Prostate gland (tissue), 2 donors: ENCODE measurements around the gene KMT2C. TPM values are rescaled to one million over a fixed set of nuclear protein-coding genes. Genes with fewer than 3 reads are reported as not detected.

Source experiments
- DNase-seq: peaks from one replicate; pipeline ENCODE4 v3.0.0-alpha.2; 2019; ENCODE audit warnings: low spot score
- H3K27ac ChIP-seq, 2 donors: fragments of 200-600 bp; sonication (generic); 2 replicates each; pipeline ENCODE4 v1.5.1; 2017 to 2019
- H3K27me3 ChIP-seq: fragments of 200-600 bp; sonication (generic); replicated peaks from 2 replicates; pipeline ENCODE4 v1.5.1; 2019; ENCODE audit not compliant: insufficient read depth
- H3K36me3 ChIP-seq, 2 donors: fragments of 200-600 bp; sonication (generic); 1 replicate in 1 of 2; 2 replicates in 1 of 2; pipeline versions ENCODE4 v1.5.1 to v1.8.1; 2017 to 2019
- H3K4me1 ChIP-seq: fragments of 200-600 bp; sonication (generic); replicated peaks from 2 replicates; pipeline ENCODE4 v1.5.1; 2019
- H3K4me3 ChIP-seq, 2 donors: fragments of 200-600 bp; sonication (generic); 2 replicates each; pipeline ENCODE4 v1.5.1; 2017 to 2019
- H3K9me3 ChIP-seq: fragments of 200-600 bp; sonication (generic); 2 replicates; pipeline ENCODE4 v1.5.1; 2017
- POLR2A ChIP-seq: fragments of 450-650 bp; IDR thresholded peaks from one replicate; pipeline ENCODE4 v1.6.1; 2016; ENCODE audit warnings: antibody characterized with exemption, mild to moderate bottlenecking
- POLR2AphosphoS5 ChIP-seq: sonication (generic); formaldehyde crosslinking; IDR thresholded peaks from one replicate; pipeline ENCODE4 v1.6.1; 2017; ENCODE audit warnings: antibody characterized with exemption
- WGBS: methylation state at CpG from one replicate; pipeline ENCODE4 v1.1.5; 2018; 5-methylcytosine and 5-hydroxymethylcytosine counted together
- intact Hi-C: fragments of 100-400 bp; cut with DNase I; formaldehyde crosslinking; loops from one replicate; pipeline ENCODE4 v1.14.2; 2022
- total RNA-seq, 2 donors: library from RNA; depleted of rRNA; stranded (reverse); fragments of >200 nt; gene quantifications; one replicate each; pipeline ENCODE4 v1.1.0, GENCODE V29; 2016
- TF ChIP-seq, protein P1 (sequence below), 4 experiments: fragments of 200-600 bp in 2 of 4; fragments of 450-650 bp in 2 of 4; sonication (generic) in 2 of 4; IDR thresholded peaks; 1 replicate in 3 of 4; 2 replicates in 1 of 4; pipeline ENCODE4 v1.5.1; 2016 to 2019; ENCODE audit warnings: antibody characterized with exemption in 4 of 4, mild to moderate bottlenecking in 2 of 4, moderate library complexity in 2 of 4

KMT2C gene
- total RNA-seq, 2 donors from 2014 or later, result 70.8 to 118 TPM

DNA sequence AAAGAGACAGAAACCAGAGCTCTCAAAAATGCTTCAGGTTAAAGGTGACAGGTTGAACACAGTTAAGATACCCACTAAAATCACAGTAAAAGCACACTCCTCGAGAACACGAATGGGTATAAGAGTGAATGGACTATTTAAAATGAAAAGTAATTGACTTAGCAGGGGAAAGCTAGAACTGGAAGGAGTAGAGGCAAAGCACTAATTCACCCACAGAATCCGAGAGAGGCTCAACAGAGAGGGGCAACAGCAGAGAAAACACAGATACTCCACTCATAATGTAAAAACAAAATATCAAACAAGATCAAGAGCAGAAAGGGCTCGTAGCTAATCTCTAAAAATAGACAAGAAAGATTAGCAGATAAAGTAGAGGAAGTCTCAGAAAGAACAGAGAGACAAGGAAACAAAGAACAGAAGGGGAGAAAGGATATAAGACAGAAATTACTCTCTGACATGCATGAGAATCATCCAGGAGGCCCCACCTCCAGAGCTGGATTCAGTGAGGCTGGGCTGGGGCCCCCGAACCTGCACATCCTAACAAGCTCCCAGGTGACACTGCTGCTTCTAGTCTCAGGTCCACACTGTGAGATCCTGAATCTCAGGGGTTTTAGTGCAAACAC, 292.7 kb downstream of the KMT2C start:
- Histone ChIP-seq H3K4me1 (no peaks in the 10 kb centered on the region), H3K4me3 (no peak overlapping the region), H3K36me3 (peaks cover 4 to 14% of the 10 kb centered on the region in 2 donors), H3K27ac (no peak overlapping the region), H3K9me3 (no peaks in the 10 kb centered on the region), H3K27me3 (no peaks in the 10 kb centered on the region)
- WGBS, result 45% methylated on average over 5 of the region's 5 CpGs
- intact Hi-C loops, result no loop called here
- TF ChIP-seq, protein P1, sequence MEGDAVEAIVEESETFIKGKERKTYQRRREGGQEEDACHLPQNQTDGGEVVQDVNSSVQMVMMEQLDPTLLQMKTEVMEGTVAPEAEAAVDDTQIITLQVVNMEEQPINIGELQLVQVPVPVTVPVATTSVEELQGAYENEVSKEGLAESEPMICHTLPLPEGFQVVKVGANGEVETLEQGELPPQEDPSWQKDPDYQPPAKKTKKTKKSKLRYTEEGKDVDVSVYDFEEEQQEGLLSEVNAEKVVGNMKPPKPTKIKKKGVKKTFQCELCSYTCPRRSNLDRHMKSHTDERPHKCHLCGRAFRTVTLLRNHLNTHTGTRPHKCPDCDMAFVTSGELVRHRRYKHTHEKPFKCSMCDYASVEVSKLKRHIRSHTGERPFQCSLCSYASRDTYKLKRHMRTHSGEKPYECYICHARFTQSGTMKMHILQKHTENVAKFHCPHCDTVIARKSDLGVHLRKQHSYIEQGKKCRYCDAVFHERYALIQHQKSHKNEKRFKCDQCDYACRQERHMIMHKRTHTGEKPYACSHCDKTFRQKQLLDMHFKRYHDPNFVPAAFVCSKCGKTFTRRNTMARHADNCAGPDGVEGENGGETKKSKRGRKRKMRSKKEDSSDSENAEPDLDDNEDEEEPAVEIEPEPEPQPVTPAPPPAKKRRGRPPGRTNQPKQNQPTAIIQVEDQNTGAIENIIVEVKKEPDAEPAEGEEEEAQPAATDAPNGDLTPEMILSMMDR (IDR thresholded peaks at IDR 0.05), result no peak
- TF ChIP-seq POLR2A, result no peak
- no peak for TF ChIP-seq POLR2AphosphoS5
- DNase-seq, result no peak

DNA sequence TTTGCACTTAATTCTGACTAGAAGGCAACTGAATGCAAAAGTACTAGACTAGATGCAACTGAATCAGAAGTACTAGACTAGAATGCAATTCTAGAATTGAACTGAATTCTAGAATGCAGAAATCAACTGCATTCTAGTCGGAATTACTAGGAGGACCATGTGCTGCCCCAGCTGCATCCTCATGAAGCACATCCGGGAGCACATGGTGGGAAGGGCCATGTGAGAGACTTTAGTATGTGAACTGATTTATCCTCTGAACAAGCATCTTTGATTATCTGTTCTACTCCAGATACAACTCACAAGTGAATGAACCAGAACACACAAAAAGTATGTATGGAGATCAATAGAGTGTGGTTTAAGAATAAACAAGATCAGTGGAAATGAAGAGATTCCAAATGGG, 295.2 kb downstream of the KMT2C start:
- Histone ChIP-seq H3K9me3 (no peaks in the 10 kb centered on the region), H3K36me3 (peaks cover 4 to 14% of the 10 kb centered on the region in 2 donors), H3K4me3 (no peak overlapping the region), H3K4me1 (no peaks in the 10 kb centered on the region), H3K27ac (no peak overlapping the region), H3K27me3 (no peaks in the 10 kb centered on the region)
- DNase-seq, result no peak
- intact Hi-C loops, result no loop called here
- TF ChIP-seq, protein P1 (IDR thresholded peaks at IDR 0.05), result no peak
- WGBS, result 91% methylated on average over 2 of the region's 2 CpGs

DNA sequence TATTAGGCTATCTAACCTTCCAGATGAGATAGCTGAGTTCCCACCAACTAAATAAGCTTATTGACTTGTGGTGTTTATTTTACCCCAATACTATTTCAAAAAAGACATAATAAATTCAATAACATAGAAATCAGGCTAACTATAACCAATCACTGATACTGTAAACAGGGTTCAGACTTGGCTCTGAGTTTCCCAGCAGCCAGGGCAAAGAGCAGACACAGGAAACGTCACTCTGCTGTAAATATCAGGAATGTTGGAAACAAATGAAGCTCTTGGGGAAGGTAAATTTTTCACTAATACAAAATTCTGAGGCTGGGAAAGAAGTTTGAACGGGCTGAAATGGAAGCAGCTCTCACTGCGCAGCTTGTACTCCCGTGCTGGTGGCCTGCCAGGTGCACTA, 295.7 kb downstream of the KMT2C start:
- no peak for DNase-seq
- H3K27me3 ChIP-seq, result no peaks in the 10 kb centered on the region
- no peaks in the 10 kb centered on the region for H3K9me3 ChIP-seq
- WGBS, result 91% methylated on average over 4 of the region's 4 CpGs
- H3K4me1 ChIP-seq, result no peaks in the 10 kb centered on the region
- TF ChIP-seq POLR2A, result no peak
- TF ChIP-seq POLR2AphosphoS5, result no peak
- TF ChIP-seq, protein P1 (IDR thresholded peaks at IDR 0.05), result no peak
- no peak overlapping the region for H3K27ac ChIP-seq
- intact Hi-C loops, result no loop called here
- peaks cover 4 to 14% of the 10 kb centered on the region in 2 donors for H3K36me3 ChIP-seq
- no peak overlapping the region for H3K4me3 ChIP-seq

DNA sequence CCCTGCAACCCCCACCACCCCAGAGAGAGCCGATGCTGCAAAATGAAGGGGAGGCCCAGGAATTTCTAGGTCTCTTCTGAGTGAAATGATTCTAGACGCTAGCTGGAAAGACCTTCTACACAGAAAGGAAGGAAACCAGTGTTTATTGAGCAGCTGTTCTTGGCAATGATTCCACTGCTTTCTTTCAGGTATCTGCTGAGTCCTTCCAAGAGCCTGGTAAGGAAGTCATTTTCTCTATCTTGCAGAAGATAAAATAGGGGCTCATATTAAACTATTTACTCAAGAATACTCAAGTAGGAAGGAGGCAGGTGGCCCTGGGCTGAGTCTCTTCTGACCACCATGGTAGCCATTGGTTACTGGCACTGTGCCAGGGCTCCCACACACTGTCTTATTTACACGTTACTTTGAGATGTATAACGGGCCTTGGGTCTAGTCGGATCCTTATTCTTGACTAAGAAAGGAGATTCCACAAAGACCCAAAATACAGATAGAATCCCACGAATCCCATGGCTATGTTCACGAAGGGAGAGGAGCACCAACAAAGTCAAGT, 298.3 kb downstream of the KMT2C start:
- WGBS, result 63% methylated on average over 7 of the region's 7 CpGs

More for the DNA sequence above, 298.3 kb downstream of the KMT2C start:
- intact Hi-C loops, result no loop called here
- Histone ChIP-seq H3K27me3 (no peaks in the 10 kb centered on the region), H3K4me1 (no peaks in the 10 kb centered on the region), H3K4me3 (no peak overlapping the region), H3K27ac (no peak overlapping the region), H3K36me3 (peaks cover 4 to 10% of the 10 kb centered on the region in 2 donors), H3K9me3 (no peaks in the 10 kb centered on the region)
- DNase-seq, result no peak
- TF ChIP-seq POLR2A (no peak), POLR2AphosphoS5 (no peak)
- TF ChIP-seq, protein P1 (IDR thresholded peaks at IDR 0.05), result no peak
